Lower leg skin (tissue), 4 donors: ENCODE measurements around the gene HPX. TPM values are rescaled to one million over a fixed set of nuclear protein-coding genes. Genes with fewer than 3 reads are reported as not detected.

Experiments
- DNase-seq, 2 donors: peaks; one replicate each; pipeline ENCODE4 v3.0.0-alpha.2; 2019; ENCODE audit warnings: low spot score in 2 of 2
- H3K4me3 ChIP-seq: fragments of 200-600 bp; sonication (generic); 2 replicates; pipeline ENCODE4 v1.5.1; 2017; ENCODE audit warnings: mild to moderate bottlenecking, low read depth; ENCODE audit not compliant: poor library complexity, severe bottlenecking
- POLR2A ChIP-seq, 2 donors: fragments of 450-650 bp; IDR thresholded peaks; one replicate each; pipeline ENCODE4 v1.6.1; 2016 to 2017; ENCODE audit warnings: antibody characterized with exemption in 2 of 2, mild to moderate bottlenecking in 1 of 2, moderate library complexity in 1 of 2
- WGBS, 2 donors: methylation state at CpG; one replicate each; pipeline ENCODE4 v1.1.5; 2018; 5-methylcytosine and 5-hydroxymethylcytosine counted together
- intact Hi-C: fragments of 100-400 bp; cut with DNase I; formaldehyde crosslinking; loops from one replicate; pipeline ENCODE4 v1.15.0; 2023; ENCODE audit warnings: low total_unique reads
- total RNA-seq, 4 donors: library from RNA; depleted of rRNA; stranded (reverse); fragments of >200 nt; gene quantifications; one replicate each; pipeline ENCODE4 v1.1.0, GENCODE V29; 2016
- TF ChIP-seq, protein P1 (sequence below), 3 donors: fragments of 450-650 bp; IDR thresholded peaks; one replicate each; pipeline ENCODE4 v1.5.1; 2016; ENCODE audit warnings: antibody characterized with exemption in 3 of 3, mild to moderate bottlenecking in 3 of 3, moderate library complexity in 2 of 3

Gene HPX
- total RNA-seq, 4 donors from 2014 or later, result 0.42 to 1.2 (median 1.1) TPM

DNA sequence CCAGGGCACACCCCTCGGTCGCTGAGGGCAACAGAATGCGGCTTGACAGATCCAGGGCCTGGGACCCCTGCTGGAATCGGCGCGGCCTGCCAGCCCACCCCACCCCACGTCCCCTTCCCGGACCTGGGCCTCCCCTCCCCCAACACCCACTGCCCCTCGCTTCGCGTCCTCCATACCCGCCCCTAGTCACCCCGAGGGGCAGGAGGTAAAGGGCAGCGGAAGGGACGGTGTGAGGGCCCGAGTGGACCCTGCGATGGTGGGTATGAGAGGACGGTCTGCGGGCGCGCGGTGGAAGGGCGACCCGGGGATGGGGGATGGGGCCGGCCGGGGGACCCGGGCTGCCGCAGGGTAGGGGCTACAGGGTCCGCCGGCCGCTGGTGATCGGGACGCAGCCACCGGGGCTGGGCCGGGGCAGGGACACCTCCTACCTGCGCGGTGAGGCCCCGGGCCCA lies 22.2 kb downstream of the HPX start:
- TF ChIP-seq, protein P1, sequence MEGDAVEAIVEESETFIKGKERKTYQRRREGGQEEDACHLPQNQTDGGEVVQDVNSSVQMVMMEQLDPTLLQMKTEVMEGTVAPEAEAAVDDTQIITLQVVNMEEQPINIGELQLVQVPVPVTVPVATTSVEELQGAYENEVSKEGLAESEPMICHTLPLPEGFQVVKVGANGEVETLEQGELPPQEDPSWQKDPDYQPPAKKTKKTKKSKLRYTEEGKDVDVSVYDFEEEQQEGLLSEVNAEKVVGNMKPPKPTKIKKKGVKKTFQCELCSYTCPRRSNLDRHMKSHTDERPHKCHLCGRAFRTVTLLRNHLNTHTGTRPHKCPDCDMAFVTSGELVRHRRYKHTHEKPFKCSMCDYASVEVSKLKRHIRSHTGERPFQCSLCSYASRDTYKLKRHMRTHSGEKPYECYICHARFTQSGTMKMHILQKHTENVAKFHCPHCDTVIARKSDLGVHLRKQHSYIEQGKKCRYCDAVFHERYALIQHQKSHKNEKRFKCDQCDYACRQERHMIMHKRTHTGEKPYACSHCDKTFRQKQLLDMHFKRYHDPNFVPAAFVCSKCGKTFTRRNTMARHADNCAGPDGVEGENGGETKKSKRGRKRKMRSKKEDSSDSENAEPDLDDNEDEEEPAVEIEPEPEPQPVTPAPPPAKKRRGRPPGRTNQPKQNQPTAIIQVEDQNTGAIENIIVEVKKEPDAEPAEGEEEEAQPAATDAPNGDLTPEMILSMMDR (IDR thresholded peaks at IDR 0.05), result no peak
- TF ChIP-seq POLR2A (IDR thresholded peaks at IDR 0.05), result no peak
- intact Hi-C loops, result no loop called here
- DNase-seq, result no peak
- H3K4me3 ChIP-seq, result peak overlapping the region; percentile 72
- WGBS, 2 donors, result 1% methylated on average over 30 to 33 of the region's 38 CpGs

GRCh38 chr11:6417907-6418556 lies 22.8 kb downstream of the HPX start:
- intact Hi-C loops, result no loop called here
- no peak for DNase-seq
- no peak overlapping the region for H3K4me3 ChIP-seq
- WGBS, 2 donors, result 25 to 30% methylated on average over 7 of the region's 7 CpGs
- TF ChIP-seq, protein P1 (IDR thresholded peaks at IDR 0.05), result no peak
- TF ChIP-seq POLR2A (IDR thresholded peaks at IDR 0.05), result no peak

- DNase-seq, result no peak
- TF ChIP-seq POLR2A (IDR thresholded peaks at IDR 0.05), result no peak
- WGBS, 2 donors, result 79 to 80% methylated on average over 6 of the region's 6 CpGs
- H3K4me3 ChIP-seq, result no peak overlapping the region
- intact Hi-C loops, result no loop called here
Observed at GRCh38 chr11:6415797-6416196, 25.0 kb downstream of the HPX start.

DNA sequence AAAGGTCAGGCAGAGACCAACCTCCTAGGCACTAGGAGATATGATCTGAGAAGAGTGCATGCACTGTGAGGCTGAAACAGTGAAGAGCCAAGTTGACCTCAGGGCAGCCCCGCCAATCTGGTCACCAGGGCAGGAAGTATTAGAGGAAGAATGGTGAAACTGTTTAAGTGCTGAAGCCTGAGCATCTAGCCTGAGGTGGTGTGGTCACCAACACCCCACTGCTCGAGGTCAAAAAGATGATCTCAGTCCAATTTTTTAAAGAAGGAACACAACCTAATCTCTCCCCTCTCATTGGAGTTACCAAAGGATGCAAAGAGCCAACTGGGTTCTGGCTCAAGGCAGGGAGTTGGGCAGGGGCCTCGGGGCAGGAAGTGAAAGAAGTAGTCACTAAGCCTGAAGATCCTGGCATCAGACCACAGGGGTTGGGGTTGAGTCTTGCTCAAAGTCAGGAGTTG lies 25.9 kb downstream of the HPX start:
- intact Hi-C loops, result no loop called here
- no peak for DNase-seq
- TF ChIP-seq, protein P1 (IDR thresholded peaks at IDR 0.05), result no peak
- no peak for TF ChIP-seq POLR2A (IDR thresholded peaks at IDR 0.05)
- 74 to 78% methylated on average over 3 of the region's 3 CpGs for WGBS, 2 donors
- H3K4me3 ChIP-seq, result no peak overlapping the region

DNA sequence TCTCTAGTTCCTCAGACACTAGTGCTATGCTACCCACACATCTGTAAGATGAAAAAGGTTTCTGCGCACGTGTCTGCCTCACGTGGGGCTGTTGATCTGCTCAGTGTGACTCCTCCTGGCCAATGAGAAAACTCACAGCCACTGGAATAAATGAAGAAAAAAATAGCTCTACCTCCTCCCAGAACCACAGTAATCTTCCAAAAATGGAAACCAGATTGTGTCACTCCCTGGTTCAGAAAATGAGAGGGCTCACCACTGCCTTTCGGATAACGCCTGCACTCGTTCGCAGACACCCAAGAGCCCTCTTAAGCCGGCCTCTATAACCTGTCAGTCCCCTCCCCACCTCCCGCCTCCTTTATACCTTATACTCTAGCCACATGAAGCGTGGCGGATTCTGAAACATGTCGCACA lies 27.0 kb downstream of the HPX start:
- intact Hi-C loops, result no loop called here
- no peak for DNase-seq
- no peak overlapping the region for H3K4me3 ChIP-seq
- 79 to 86% methylated on average over 12 of the region's 12 CpGs for WGBS, 2 donors
- TF ChIP-seq, protein P1 (IDR thresholded peaks at IDR 0.05), result no peak
- no peak for TF ChIP-seq POLR2A (IDR thresholded peaks at IDR 0.05)

GRCh38 chr11:6411594-6412031 lies 29.2 kb downstream of the HPX start:
- DNase-seq, result peak in 1 of 2 donors; percentile 73
- WGBS, 2 donors, result 87 to 95% methylated on average over 10 of the region's 10 CpGs
- no peak overlapping the region for H3K4me3 ChIP-seq
- intact Hi-C loops, result no loop called here
- TF ChIP-seq POLR2A (IDR thresholded peaks at IDR 0.05), result no peak
- TF ChIP-seq, protein P1 (IDR thresholded peaks at IDR 0.05), result no peak
